HG03095 (cell line): ENCODE measurements around the gene CD9.

ENCODE experiments used
- ATAC-seq: cut with Tn5 transposase; IDR thresholded peaks from one replicate; pipeline ENCODE4 v1.9.1; 2021; ENCODE audit warnings: moderate library complexity; ENCODE audit not compliant: unreplicated experiment

Gene CD9

GRCh38 chr12:6235906-6236640 is 35.9 kb downstream of the CD9 start:
- ATAC-seq: no peak

GRCh38 chr12:6236641-6236940 is 36.4 kb downstream of the CD9 start:
- no peak for ATAC-seq

- ATAC-seq: no peak
Observed at GRCh38 chr12:6237830-6238229, 37.6 kb downstream of the CD9 start.

GRCh38 chr12:6238875-6239274 is 38.7 kb downstream of the CD9 start:
- ATAC-seq: no peak

- no peak for ATAC-seq
Observed at GRCh38 chr12:6241495-6241894, 41.3 kb downstream of the CD9 start.

GRCh38 chr12:6249580-6249979 is 49.4 kb downstream of the CD9 start:
- ATAC-seq: no peak

- no peak for ATAC-seq
Observed at GRCh38 chr12:6250343-6250742, 50.1 kb downstream of the CD9 start.

- ATAC-seq: no peak
Observed at GRCh38 chr12:6253278-6253677, 53.1 kb downstream of the CD9 start.

GRCh38 chr12:6254491-6254890 is 54.3 kb downstream of the CD9 start:
- no peak for ATAC-seq

GRCh38 chr12:6257007-6257406 is 56.8 kb downstream of the CD9 start:
- no peak for ATAC-seq

GRCh38 chr12:6262211-6262610 is 62.0 kb downstream of the CD9 start:
- ATAC-seq: no peak

GRCh38 chr12:6262623-6263022 is 62.4 kb downstream of the CD9 start:
- no peak for ATAC-seq

GRCh38 chr12:6263931-6264330 is 63.7 kb downstream of the CD9 start:
- ATAC-seq: no peak

- ATAC-seq: no peak
Observed at GRCh38 chr12:6264402-6265037, 64.3 kb downstream of the CD9 start.

- ATAC-seq: no peak
Observed at GRCh38 chr12:6265038-6265405, 64.8 kb downstream of the CD9 start.

- ATAC-seq: no peak
Observed at GRCh38 chr12:6266541-6266966, 66.4 kb downstream of the CD9 start.

GRCh38 chr12:6266971-6267721 is 66.9 kb downstream of the CD9 start:
- no peak for ATAC-seq

GRCh38 chr12:6268484-6269157 is 68.4 kb downstream of the CD9 start:
- no peak for ATAC-seq

- ATAC-seq: no peak
Observed at GRCh38 chr12:6269986-6270385, 69.8 kb downstream of the CD9 start.

GRCh38 chr12:6271281-6271680 is 71.1 kb downstream of the CD9 start:
- no peak for ATAC-seq

GRCh38 chr12:6272300-6273204 is 72.4 kb downstream of the CD9 start:
- no peak for ATAC-seq
